Measurements from ENCODE around the gene SLC22A2. TPM values are rescaled to one million over a fixed set of nuclear protein-coding genes. Genes with fewer than 3 reads are reported as not detected.

The SLC22A2 gene
- total RNA-seq, 4 donors from 2014 or later: not detected

DNA sequence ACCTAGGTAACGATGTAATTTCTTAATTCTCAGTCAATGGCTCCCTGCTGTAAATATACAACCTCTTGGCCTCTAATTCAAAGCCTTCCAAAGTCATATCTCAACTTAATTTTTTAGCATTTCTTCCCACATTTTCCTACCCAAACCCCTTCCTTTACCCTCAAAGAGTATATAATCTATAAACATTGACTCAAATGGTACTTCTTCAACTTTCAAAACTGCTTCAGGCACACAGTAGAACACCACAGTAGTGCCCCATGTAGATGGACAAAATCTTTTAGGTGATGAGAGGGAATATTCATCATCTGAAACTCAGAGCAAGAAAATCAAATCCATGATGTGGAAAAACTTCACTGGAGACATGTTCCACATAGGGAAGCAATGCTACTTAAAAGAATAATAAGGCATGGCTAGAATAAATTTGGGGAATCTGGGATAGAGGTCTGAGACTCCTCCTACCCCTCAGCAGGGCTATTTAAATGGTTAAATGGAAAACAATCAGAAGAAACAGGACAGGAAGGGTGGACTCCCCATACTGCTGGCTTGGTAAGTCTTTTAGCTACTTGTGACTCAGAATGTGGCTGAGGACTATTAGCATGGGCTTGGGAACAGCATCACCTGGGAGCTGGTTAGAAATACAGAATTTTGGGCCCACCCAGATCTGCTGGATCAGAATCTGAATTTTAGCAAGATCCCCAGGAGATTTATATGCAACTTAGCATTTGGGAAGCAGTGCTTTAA, 6.4 kb downstream of the SLC22A2 start:
- 81 to 87% methylated on average over 1 of the region's 1 CpG for WGBS, 2 donors

GRCh38 chr6:160249671-160250070, 8.9 kb downstream of the SLC22A2 start:
- H3K27me3 ChIP-seq: no peaks in the 10 kb centered on the region
- no peak for DNase-seq
- TF ChIP-seq POLR2A (IDR thresholded peaks at IDR 0.05): no peak
- TF ChIP-seq, protein P1, sequence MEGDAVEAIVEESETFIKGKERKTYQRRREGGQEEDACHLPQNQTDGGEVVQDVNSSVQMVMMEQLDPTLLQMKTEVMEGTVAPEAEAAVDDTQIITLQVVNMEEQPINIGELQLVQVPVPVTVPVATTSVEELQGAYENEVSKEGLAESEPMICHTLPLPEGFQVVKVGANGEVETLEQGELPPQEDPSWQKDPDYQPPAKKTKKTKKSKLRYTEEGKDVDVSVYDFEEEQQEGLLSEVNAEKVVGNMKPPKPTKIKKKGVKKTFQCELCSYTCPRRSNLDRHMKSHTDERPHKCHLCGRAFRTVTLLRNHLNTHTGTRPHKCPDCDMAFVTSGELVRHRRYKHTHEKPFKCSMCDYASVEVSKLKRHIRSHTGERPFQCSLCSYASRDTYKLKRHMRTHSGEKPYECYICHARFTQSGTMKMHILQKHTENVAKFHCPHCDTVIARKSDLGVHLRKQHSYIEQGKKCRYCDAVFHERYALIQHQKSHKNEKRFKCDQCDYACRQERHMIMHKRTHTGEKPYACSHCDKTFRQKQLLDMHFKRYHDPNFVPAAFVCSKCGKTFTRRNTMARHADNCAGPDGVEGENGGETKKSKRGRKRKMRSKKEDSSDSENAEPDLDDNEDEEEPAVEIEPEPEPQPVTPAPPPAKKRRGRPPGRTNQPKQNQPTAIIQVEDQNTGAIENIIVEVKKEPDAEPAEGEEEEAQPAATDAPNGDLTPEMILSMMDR (IDR thresholded peaks at IDR 0.05): no peak
- no peaks in the 10 kb centered on the region for H3K36me3 ChIP-seq
- H3K4me1 ChIP-seq: peaks cover 0 to 3% (median 0%) of the 10 kb centered on the region in 3 donors
- H3K9me3 ChIP-seq: no peaks in the 10 kb centered on the region
- H3K4me3 ChIP-seq: no peak overlapping the region
- WGBS, 2 donors: 54 to 56% methylated on average over 3 of the region's 3 CpGs
- H3K27ac ChIP-seq: no peak overlapping the region
- intact Hi-C loops (cut with DNase I): no loop called here

More for the DNA sequence above, 6.4 kb downstream of the SLC22A2 start:
- no peak for TF ChIP-seq POLR2A (IDR thresholded peaks at IDR 0.05)
- TF ChIP-seq, protein P1 (IDR thresholded peaks at IDR 0.05): no peak
- DNase-seq: no peak
- H3K27ac ChIP-seq: no peak overlapping the region
- H3K9me3 ChIP-seq: no peaks in the 10 kb centered on the region
- H3K36me3 ChIP-seq: no peaks in the 10 kb centered on the region
- no peak overlapping the region for H3K4me3 ChIP-seq
- no peaks in the 10 kb centered on the region for H3K27me3 ChIP-seq
- intact Hi-C loops (cut with DNase I): no loop called here
- peaks cover 0 to 5% (median 0%) of the 10 kb centered on the region in 3 donors for H3K4me1 ChIP-seq

DNA sequence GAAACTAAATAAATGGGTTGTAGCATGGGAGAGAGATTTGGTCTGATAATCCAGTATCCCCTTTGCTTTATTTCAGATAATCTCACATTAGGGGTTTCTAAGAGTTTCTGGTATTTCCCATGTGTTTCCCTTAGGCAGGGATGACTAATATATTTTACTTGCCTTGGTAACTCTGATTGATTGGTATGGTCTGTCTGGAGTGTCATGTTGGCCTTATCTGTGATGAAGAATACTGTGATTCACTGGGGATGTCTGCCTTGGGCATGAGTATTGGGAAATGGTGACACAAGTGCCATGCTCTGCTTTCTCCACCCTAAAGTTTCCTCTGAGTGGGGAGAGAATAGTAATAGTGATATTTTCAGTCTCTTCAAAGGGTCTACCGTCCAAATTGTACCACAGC, 10.1 kb downstream of the SLC22A2 start:
- no peak for DNase-seq
- 64 to 100% methylated on average over 1 of the region's 1 CpG for WGBS, 2 donors
- no peaks in the 10 kb centered on the region for H3K27me3 ChIP-seq
- H3K4me1 ChIP-seq: no peaks in the 10 kb centered on the region
- no peak overlapping the region for H3K27ac ChIP-seq
- no peaks in the 10 kb centered on the region for H3K9me3 ChIP-seq
- TF ChIP-seq, protein P1 (IDR thresholded peaks at IDR 0.05): no peak
- TF ChIP-seq POLR2A (IDR thresholded peaks at IDR 0.05): no peak
- H3K4me3 ChIP-seq: no peak overlapping the region
- no peaks in the 10 kb centered on the region for H3K36me3 ChIP-seq
- intact Hi-C loops (cut with DNase I): no loop called here

GRCh38 chr6:160247457-160247883, 11.2 kb downstream of the SLC22A2 start:
- Histone ChIP-seq H3K4me1 (no peaks in the 10 kb centered on the region), H3K36me3 (no peaks in the 10 kb centered on the region), H3K9me3 (no peaks in the 10 kb centered on the region), H3K4me3 (no peak overlapping the region), H3K27me3 (no peaks in the 10 kb centered on the region), H3K27ac (no peak overlapping the region)
- no peak for DNase-seq
- WGBS, 2 donors: 76 to 78% methylated on average over 3 of the region's 3 CpGs
- intact Hi-C loops (cut with DNase I): no loop called here
- TF ChIP-seq, protein P1 (IDR thresholded peaks at IDR 0.05): no peak
- TF ChIP-seq POLR2A (IDR thresholded peaks at IDR 0.05): no peak

GRCh38 chr6:160240691-160241084, 17.9 kb downstream of the SLC22A2 start:
- intact Hi-C loops (cut with DNase I): no loop called here
- peaks cover 0 to 20% (median 5%) of the 10 kb centered on the region in 3 donors for H3K4me1 ChIP-seq
- H3K4me3 ChIP-seq: no peak overlapping the region
- H3K9me3 ChIP-seq: no peaks in the 10 kb centered on the region
- no peaks in the 10 kb centered on the region for H3K27me3 ChIP-seq
- no peak overlapping the region for H3K27ac ChIP-seq
- 75 to 80% methylated on average over 1 of the region's 1 CpG for WGBS, 2 donors
- DNase-seq: no peak
- TF ChIP-seq POLR2A (IDR thresholded peaks at IDR 0.05): no peak
- TF ChIP-seq, protein P1 (IDR thresholded peaks at IDR 0.05): no peak
- no peaks in the 10 kb centered on the region for H3K36me3 ChIP-seq
